Measurements from ENCODE around the gene EXTL1. TPM values are rescaled to one million over a fixed set of nuclear protein-coding genes. Genes with fewer than 3 reads are reported as not detected.

Gene EXTL1
- total RNA-seq, 1 experiment from 2014 or later, result 0.15 TPM

DNA sequence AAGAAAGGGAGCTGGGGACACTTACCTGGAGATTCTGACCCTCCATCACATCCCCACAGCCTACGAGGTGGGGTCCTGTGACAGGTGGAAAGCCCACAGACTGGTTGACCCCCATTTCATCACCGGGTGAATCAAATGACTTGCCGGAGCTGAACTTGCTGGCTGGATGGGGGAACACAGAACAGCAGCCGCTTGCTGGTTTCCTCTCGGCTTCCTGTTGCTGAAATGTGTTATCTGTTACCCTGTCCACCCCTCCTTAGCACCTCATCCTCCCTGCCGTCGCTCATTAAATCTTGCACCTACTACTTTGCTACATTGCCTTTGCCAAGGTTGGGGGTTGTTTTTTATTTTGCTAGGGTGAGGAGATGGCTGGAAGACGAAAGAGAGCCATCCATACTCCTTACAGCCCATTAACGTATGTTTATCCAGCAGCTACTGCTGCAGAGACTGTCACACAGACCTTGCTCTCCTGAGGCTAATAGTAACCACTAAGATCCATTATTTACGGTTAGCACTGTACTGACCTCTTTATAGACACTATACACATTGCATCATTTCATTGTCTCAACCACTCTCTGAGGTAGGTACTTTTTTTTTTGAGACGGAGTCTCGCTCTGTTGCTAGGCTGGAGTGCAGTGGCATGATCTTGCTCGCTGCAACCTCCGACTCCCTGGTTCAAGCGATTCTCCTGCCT lies 30.7 kb upstream of the EXTL1 start:
- ChIA-PET POLR2A (no interaction called here), CTCF (no interaction called here), RAD21 (ENCODE audit: low non-redundant PET in 1 of 2, low total read pairs in 2 of 2, uncharacterized antibody in 2 of 2, unreplicated experiment in 2 of 2) (no interaction called here)
- BruUV-seq (replicated peaks), result no TSS peak
- Histone ChIP-seq H3K36me3 (ENCODE audit: control insufficient read depth in 1 of 2, insufficient read depth in 2 of 2, low read length in 2 of 2) (peaks cover 0 to 2% of the 10 kb centered on the region in 2 experiments; a peak in 1 of 4 replicates), H3K27ac (ENCODE audit: low read depth, low read length) (no peak overlapping the region), H3K4me3 (replicated peaks in 1 of 2; ENCODE audit: low read depth in 1 of 2, low read length in 2 of 2) (no peak overlapping the region), H3K9me3 (ENCODE audit: control insufficient read depth in 1 of 2, insufficient read depth in 1 of 2, low read depth in 1 of 2, low read length in 2 of 2) (no peaks in the 10 kb centered on the region), H2AFZ (ENCODE audit: low read depth, low read length, poor library complexity, severe bottlenecking) (no peak overlapping the region), H3K27me3 (ENCODE audit: insufficient read depth, low read length) (no peaks in the 10 kb centered on the region), H3K4me2 (ENCODE audit: low read length) (no peak overlapping the region), H3K4me1 (ENCODE audit: control insufficient read depth in 1 of 2, insufficient read depth in 2 of 2, low read length in 2 of 2) (peaks cover 0 to 12% of the 10 kb centered on the region in 2 experiments; a peak in 2 of 4 replicates), H3K79me2 (ENCODE audit: insufficient read depth, low read length) (no peaks in the 10 kb centered on the region; the same call in 1 of the 2 replicates), H3K9ac (ENCODE audit: low read length) (no peak overlapping the region), H3K9me2 (ENCODE audit: insufficient read depth) (no peaks in the 10 kb centered on the region), H4K20me1 (ENCODE audit: insufficient read depth) (no peaks in the 10 kb centered on the region)
- TF ChIP-seq, protein P1, sequence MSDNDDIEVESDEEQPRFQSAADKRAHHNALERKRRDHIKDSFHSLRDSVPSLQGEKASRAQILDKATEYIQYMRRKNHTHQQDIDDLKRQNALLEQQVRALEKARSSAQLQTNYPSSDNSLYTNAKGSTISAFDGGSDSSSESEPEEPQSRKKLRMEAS (IDR thresholded peaks at IDR 0.05), result no peak
- TF ChIP-seq, protein P2, sequence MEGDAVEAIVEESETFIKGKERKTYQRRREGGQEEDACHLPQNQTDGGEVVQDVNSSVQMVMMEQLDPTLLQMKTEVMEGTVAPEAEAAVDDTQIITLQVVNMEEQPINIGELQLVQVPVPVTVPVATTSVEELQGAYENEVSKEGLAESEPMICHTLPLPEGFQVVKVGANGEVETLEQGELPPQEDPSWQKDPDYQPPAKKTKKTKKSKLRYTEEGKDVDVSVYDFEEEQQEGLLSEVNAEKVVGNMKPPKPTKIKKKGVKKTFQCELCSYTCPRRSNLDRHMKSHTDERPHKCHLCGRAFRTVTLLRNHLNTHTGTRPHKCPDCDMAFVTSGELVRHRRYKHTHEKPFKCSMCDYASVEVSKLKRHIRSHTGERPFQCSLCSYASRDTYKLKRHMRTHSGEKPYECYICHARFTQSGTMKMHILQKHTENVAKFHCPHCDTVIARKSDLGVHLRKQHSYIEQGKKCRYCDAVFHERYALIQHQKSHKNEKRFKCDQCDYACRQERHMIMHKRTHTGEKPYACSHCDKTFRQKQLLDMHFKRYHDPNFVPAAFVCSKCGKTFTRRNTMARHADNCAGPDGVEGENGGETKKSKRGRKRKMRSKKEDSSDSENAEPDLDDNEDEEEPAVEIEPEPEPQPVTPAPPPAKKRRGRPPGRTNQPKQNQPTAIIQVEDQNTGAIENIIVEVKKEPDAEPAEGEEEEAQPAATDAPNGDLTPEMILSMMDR (IDR thresholded peaks at IDR 0.05 in 2 of 3, conservative IDR thresholded peaks at IDR 0.05 in 1 of 3; ENCODE audit: borderline replicate concordance in 1 of 3, insufficient read depth in 1 of 3, low read depth in 2 of 3, low read length in 2 of 3), result no peak
- TF ChIP-seq FOSL1 (IDR thresholded peaks at IDR 0.05; ENCODE audit: low read depth), result no peak
- no peak for TF ChIP-seq CEBPB (IDR thresholded peaks at IDR 0.05; ENCODE audit: low read depth)
- TF ChIP-seq EZH2phosphoT487 (IDR thresholded peaks at IDR 0.05; ENCODE audit: borderline replicate concordance), result no peak
- TF ChIP-seq ZBTB33 (IDR thresholded peaks at IDR 0.05; ENCODE audit: extremely low read depth, insufficient replicate concordance, low read length), result no peak
- no peak for TF ChIP-seq POLR2AphosphoS5 (IDR thresholded peaks at IDR 0.05; ENCODE audit: low read depth, low read length)
- no peak for TF ChIP-seq YY1 (IDR thresholded peaks at IDR 0.05; ENCODE audit: extremely low read depth, insufficient replicate concordance, low read depth, low read length)
- no peak for TF ChIP-seq REST (IDR thresholded peaks at IDR 0.05; ENCODE audit: low read depth)
- no peak for TF ChIP-seq JUND (IDR thresholded peaks at IDR 0.05)
- no peak for TF ChIP-seq ZFX (IDR thresholded peaks at IDR 0.05)
- TF ChIP-seq SRF (IDR thresholded peaks at IDR 0.05; ENCODE audit: low read depth), result no peak
- no peak for TF ChIP-seq EZH2 (IDR thresholded peaks at IDR 0.05)
- no peak for TF ChIP-seq EGR1 (IDR thresholded peaks at IDR 0.05; ENCODE audit: low read depth)
- no peak for TF ChIP-seq POLR2A (IDR thresholded peaks at IDR 0.05; ENCODE audit: borderline replicate concordance, extremely low read depth, insufficient read depth, insufficient read length)
- TF ChIP-seq CBX3 (IDR thresholded peaks at IDR 0.05; ENCODE audit: low read depth), result no peak
- TF ChIP-seq, protein P3, sequence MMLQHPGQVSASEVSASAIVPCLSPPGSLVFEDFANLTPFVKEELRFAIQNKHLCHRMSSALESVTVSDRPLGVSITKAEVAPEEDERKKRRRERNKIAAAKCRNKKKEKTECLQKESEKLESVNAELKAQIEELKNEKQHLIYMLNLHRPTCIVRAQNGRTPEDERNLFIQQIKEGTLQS (IDR thresholded peaks at IDR 0.05), result no peak
- intact Hi-C loops (cut with micrococcal nuclease), result loop anchor here (10.0 kb wide), 1 partner anchor 446 kb away; the partner anchor contains the start of gene LDLRAP1
- ATAC-seq (no peak), DNase-seq (ENCODE audit: low read depth, low spot score) (no peak)
